Heart left ventricle (tissue), 16 donors: ENCODE results near the gene PTPRN2. TPM values are rescaled to one million over a fixed set of nuclear protein-coding genes. Genes with fewer than 3 reads are reported as not detected.

Source experiments
- ATAC-seq, 4 donors: fragments of 200-7000 bp; cut with Tn5 transposase; one replicate each; pipeline ENCODE4 v1.9.1; 2020 to 2022; ENCODE audit warnings: moderate library complexity in 4 of 4, mild to moderate bottlenecking in 3 of 4, moderate number of reproducible peaks in 1 of 4
- DNase-seq, 5 donors: peaks; one replicate each; pipeline ENCODE4 v3.0.0-alpha.2; 2020
- H3K27ac ChIP-seq, 12 donors: fragments of 200-600 bp; sonication (generic) in 4 of 12; one replicate each; pipeline versions ENCODE4 v1.5.0 to v1.8.0; 2016 to 2022; ENCODE audit warnings: mild to moderate bottlenecking in 2 of 12
- H3K27me3 ChIP-seq, 9 donors: fragments of 200-600 bp; sonication (generic) in 2 of 9; one replicate each; pipeline versions ENCODE4 v1.5.1 to v1.8.0; 2016 to 2022; ENCODE audit warnings: mild to moderate bottlenecking in 3 of 9
- H3K36me3 ChIP-seq, 9 donors: fragments of 200-600 bp; sonication (generic) in 2 of 9; one replicate each; pipeline versions ENCODE4 v1.5.0 to v1.8.0; 2018 to 2022; ENCODE audit warnings: mild to moderate bottlenecking in 2 of 9
- H3K4me1 ChIP-seq, 12 donors: fragments of 200-600 bp; sonication (generic) in 4 of 12; one replicate each; pipeline versions ENCODE4 v1.5.0 to v1.8.0; 2016 to 2022; ENCODE audit warnings: mild to moderate bottlenecking in 3 of 12
- H3K4me3 ChIP-seq, 12 donors: fragments of 200-600 bp; sonication (generic) in 4 of 12; one replicate each; pipeline versions ENCODE4 v1.5.0 to v1.8.0; 2017 to 2022; ENCODE audit warnings: mild to moderate bottlenecking in 9 of 12, moderate library complexity in 4 of 12
- H3K9me3 ChIP-seq, 12 donors: fragments of 200-600 bp; sonication (generic) in 4 of 12; one replicate each; pipeline versions ENCODE4 v1.5.0 to v1.8.0; 2016 to 2022; ENCODE audit warnings: mild to moderate bottlenecking in 1 of 12
- POLR2A ChIP-seq, 2 donors: fragments of 450-650 bp; IDR thresholded peaks; one replicate each; pipeline ENCODE4 v1.6.1; 2017; ENCODE audit warnings: antibody characterized with exemption in 2 of 2, mild to moderate bottlenecking in 2 of 2, moderate library complexity in 2 of 2
- WGBS, 4 donors: extraction: QIAGEN DNeasy Blood & Tissue Kit in 2 of 4; methylation state at CpG; one replicate each; pipeline versions ENCODE4 v1.1.5 to v1.1.7; 2013 to 2018; 5-methylcytosine and 5-hydroxymethylcytosine counted together
- intact Hi-C, 10 donors: fragments of 100-400 bp; cut with DNase I; formaldehyde crosslinking; loops; one replicate each; pipeline versions ENCODE4 v1.11.1 to v1.14.2; 2022
- polyA plus RNA-seq, 2 donors: library from polyadenylated mRNA; stranded (reverse); fragments of 200-250 nt; gene quantifications; one replicate each; pipeline ENCODE4 v1.2.3, GENCODE V29; 2013
- total RNA-seq, 9 donors: library from RNA; depleted of rRNA in 2 of 9; stranded (reverse); fragments of >200 nt in 2 of 9; fragmentation: NEBNext Ultra II Directional in 3 of 9; extraction: Animal tissue kit (Norgen Biotek cat#: 25700) in 3 of 9; gene quantifications; one replicate each; pipeline versions ENCODE4 v1.1.0 to v1.2.4, GENCODE V29; 2016 to 2023
- TF ChIP-seq, protein P1 (sequence below), 12 donors: fragments of 200-600 bp; sonication (generic) in 4 of 12; IDR thresholded peaks; one replicate each; pipeline versions ENCODE4 v1.5.0 to v1.8.0; 2018 to 2022; ENCODE audit warnings: antibody characterized with exemption in 12 of 12, mild to moderate bottlenecking in 5 of 12
- donor health status: ischemic (EF 13 %, LVEDD 7.1; RV severe dilation, severe dysfunction).
- donor health status: healthy with polysubstance abuse.
- donor health status: DM: no; HTN: yes; CAD: no.
- donor health status: DM: no; HTN: no; CAD: no.
- donor health status: ischemic (EF 25% LVEDD 6.9; RV normal size, moderate dysfunction).
- donor health status: ischemic (EF 25% LVEDD 5.7; RV mildly dilated, moderate dysfunction).
- donor health status: healthy.
- donor health status: DM: yes; HTN: yes; CAD: no.
- donor health status: ischemic (EF 35%, LVEDD 5.7; RV mildly dilated, moderate dysfunction).
- donor health status: nonischemic (EF 11% LVEDD 7.7; RV severe dilation, severe dysfunction).
- donor health status: DM: yes; HTN: yes; CAD: no.
- donor health status: PGD.
- donor health status: ischemic (EF 29% LVEDD 5.4; RV normal size, mild dysfunction).
- donor health status: nonischemic (EF 23%, LVEDD 6.1; RV moderate dilation, normal function).

The PTPRN2 gene
- total and polyA plus RNA-seq, 11 donors = 0.61 to 2.3 (median 1.3) TPM

DNA sequence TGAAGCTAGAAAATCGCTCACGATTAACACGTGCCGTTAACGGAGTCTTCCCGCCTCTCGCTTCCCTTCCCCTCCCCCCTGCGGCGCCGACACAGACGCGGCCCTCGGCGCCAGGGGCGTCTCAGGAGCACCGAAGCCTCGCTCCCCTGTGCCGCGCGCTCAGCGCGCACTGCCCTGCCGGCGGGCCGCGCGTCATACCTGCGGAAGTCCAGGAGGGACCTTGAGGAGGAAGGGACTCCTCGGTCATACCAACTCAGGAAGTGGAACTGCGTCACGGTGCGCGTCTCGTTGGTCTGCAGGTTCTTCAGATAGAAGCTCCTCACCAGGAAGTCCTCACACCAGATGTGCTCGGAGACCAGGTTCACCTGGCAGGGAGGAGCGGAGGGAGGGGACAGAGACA lies 1011.2 kb downstream of the PTPRN2 start:
- Histone ChIP-seq H3K27ac (no peak overlapping the region), H3K9me3 (no peaks in the 10 kb centered on the region), H3K36me3 (no peaks in the 10 kb centered on the region), H3K4me1 (no peaks in the 10 kb centered on the region), H3K4me3 (peak overlapping the region in 6 of 12 donors; percentile 8 to 33 (median 14)), H3K27me3 (peaks cover 0 to 20% (median 0%) of the 10 kb centered on the region in 9 donors)
- TF ChIP-seq, protein P1, sequence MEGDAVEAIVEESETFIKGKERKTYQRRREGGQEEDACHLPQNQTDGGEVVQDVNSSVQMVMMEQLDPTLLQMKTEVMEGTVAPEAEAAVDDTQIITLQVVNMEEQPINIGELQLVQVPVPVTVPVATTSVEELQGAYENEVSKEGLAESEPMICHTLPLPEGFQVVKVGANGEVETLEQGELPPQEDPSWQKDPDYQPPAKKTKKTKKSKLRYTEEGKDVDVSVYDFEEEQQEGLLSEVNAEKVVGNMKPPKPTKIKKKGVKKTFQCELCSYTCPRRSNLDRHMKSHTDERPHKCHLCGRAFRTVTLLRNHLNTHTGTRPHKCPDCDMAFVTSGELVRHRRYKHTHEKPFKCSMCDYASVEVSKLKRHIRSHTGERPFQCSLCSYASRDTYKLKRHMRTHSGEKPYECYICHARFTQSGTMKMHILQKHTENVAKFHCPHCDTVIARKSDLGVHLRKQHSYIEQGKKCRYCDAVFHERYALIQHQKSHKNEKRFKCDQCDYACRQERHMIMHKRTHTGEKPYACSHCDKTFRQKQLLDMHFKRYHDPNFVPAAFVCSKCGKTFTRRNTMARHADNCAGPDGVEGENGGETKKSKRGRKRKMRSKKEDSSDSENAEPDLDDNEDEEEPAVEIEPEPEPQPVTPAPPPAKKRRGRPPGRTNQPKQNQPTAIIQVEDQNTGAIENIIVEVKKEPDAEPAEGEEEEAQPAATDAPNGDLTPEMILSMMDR (IDR thresholded peaks at IDR 0.05) = no peak
- TF ChIP-seq POLR2A (IDR thresholded peaks at IDR 0.05) = no peak
- ATAC-seq (peak in 2 of 4 donors; percentile 53 to 89), DNase-seq (peak in 3 of 5 donors; percentile 30 to 65 (median 35))
- intact Hi-C loops = no loop called here
- WGBS, 4 donors = 37 to 73% (median 43%) methylated on average over 35 to 36 of the region's 36 CpGs

DNA sequence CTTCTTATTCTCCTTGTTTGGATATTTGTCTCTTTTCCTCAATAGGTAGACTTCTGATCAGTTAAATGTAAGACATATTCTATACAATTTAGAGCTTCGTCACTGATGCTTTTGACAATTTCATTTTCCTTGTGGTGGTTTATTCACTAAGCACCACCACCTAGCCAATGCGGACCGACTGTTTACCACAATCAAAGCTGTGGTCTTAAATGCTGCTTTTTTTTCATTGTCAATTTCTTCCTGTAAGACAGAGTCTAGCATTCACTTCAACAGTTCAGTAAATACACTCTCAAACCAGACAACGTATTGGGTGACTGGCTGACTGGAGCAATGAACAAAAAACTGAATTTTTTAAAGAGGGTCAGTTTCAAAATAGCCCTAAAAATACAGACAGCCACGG lies 1011.8 kb downstream of the PTPRN2 start:
- no peaks in the 10 kb centered on the region for H3K36me3 ChIP-seq
- intact Hi-C loops = no loop called here
- 83 to 91% (median 86%) methylated on average over 5 of the region's 5 CpGs for WGBS, 4 donors
- H3K9me3 ChIP-seq = no peaks in the 10 kb centered on the region
- no peaks in the 10 kb centered on the region for H3K4me1 ChIP-seq
- no peak for TF ChIP-seq POLR2A (IDR thresholded peaks at IDR 0.05)
- TF ChIP-seq, protein P1 (IDR thresholded peaks at IDR 0.05) = no peak
- peaks cover 0 to 20% (median 0%) of the 10 kb centered on the region in 9 donors for H3K27me3 ChIP-seq
- H3K27ac ChIP-seq = no peak overlapping the region
- no peak for DNase-seq
- peak overlapping the region in 1 of 12 donors; percentile 33 for H3K4me3 ChIP-seq
- no peak for ATAC-seq

DNA sequence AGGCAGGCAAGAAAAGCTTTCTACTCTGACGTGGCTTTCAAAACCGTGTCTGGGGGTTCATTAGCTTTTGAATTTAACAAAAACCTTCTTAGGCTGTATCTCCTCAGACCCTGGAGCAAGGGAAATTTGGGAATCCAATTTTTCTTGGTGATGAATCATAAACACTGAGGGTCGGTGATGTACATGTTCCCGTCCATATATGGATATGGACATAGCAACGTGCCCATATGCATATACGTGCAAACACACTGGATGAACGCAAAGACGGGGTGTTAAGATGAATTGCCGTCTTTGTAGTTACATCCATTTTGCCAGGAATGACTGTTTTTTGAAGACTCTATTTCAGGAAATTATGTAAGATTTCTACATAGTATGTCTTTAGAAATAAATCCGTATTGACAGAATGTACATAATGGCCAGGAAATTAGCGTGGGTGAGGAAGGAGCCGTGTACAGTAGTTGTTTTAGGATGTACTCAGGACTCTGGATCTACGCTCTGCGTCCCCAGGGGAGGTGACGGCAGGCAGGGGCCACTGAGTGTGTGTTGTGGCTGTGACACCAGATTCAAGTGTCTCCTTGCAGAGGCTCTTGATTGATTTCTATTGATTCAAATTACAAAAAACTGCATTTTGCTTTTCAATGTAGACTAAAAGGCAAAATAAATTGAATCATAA lies 1012.6 kb downstream of the PTPRN2 start:
- H3K9me3 ChIP-seq = no peaks in the 10 kb centered on the region
- no peak for TF ChIP-seq POLR2A (IDR thresholded peaks at IDR 0.05)
- TF ChIP-seq, protein P1 (IDR thresholded peaks at IDR 0.05) = no peak
- H3K4me1 ChIP-seq = no peaks in the 10 kb centered on the region
- peaks cover 0 to 20% (median 0%) of the 10 kb centered on the region in 9 donors for H3K27me3 ChIP-seq
- no peaks in the 10 kb centered on the region for H3K36me3 ChIP-seq
- DNase-seq (peak in 1 of 5 donors; percentile 2), ATAC-seq (no peak)
- intact Hi-C loops = no loop called here
- 83 to 88% (median 85%) methylated on average over 15 of the region's 15 CpGs for WGBS, 4 donors
- H3K27ac ChIP-seq = no peak overlapping the region
- no peak overlapping the region for H3K4me3 ChIP-seq

DNA sequence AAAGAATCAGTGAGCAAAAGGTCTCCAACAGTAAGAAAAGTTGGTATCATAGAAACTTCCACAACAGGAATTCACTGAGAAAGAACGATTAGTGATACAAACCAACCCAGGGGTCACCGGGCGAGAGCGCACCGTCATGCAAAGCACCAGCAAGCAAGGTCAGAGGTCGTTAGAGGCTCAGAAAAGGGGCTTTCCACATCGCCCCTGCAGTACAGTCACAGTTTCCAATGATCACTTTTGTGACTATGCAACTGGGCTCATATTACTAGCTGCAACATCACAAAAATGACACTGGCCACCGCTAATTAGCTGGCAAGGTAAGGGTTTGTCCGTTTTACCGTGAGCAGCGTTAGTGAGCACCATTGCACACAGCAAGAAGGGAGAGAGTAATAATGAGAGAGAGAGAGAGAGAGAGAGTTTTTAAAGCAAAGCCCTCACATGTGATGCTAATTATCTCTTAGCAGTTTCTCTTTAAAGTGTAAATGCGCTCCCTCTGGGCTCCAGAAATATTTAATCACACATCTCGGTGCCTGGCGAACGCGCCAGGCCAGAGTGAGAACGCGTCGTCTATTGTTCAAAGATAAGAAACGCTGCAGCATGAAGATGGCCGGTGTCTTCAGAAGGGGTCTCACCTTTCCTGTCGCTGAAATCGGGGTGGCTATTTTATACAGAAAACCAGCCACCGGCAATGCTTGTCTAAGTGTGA lies 1013.4 kb downstream of the PTPRN2 start:
- no peaks in the 10 kb centered on the region for H3K9me3 ChIP-seq
- ATAC-seq = no peak
- H3K4me1 ChIP-seq = peaks cover 0 to 6% (median 2%) of the 10 kb centered on the region in 12 donors
- no peak overlapping the region for H3K4me3 ChIP-seq
- TF ChIP-seq POLR2A (IDR thresholded peaks at IDR 0.05) = no peak
- TF ChIP-seq, protein P1 (IDR thresholded peaks at IDR 0.05) = no peak
- H3K36me3 ChIP-seq = no peaks in the 10 kb centered on the region
- H3K27ac ChIP-seq = no peak overlapping the region
- peaks cover 0 to 20% (median 0%) of the 10 kb centered on the region in 9 donors for H3K27me3 ChIP-seq
- peak in 1 of 5 donors; percentile 9 for DNase-seq
- intact Hi-C loops = no loop called here
- WGBS, 4 donors = 71 to 77% (median 74%) methylated on average over 24 of the region's 24 CpGs
